AG09319 (cell line): Measurements from ENCODE around the gene IRF5.

Experiments used
- DNase-seq: peaks from one replicate; pipeline ENCODE4 v3.0.0-alpha.2; 2010; ENCODE audit warnings: low read depth; ENCODE audit errors: extremely low read depth
- CTCF ChIP-seq: IDR thresholded peaks from 2 replicates; pipeline ENCODE4 v1.5.1; 2011; ENCODE audit warnings: low read depth, mild to moderate bottlenecking, inconsistent platforms, low read length, moderate library complexity

Gene IRF5

GRCh38 chr7:128954830-128955802, 17.4 kb downstream of the IRF5 start:
- TF ChIP-seq CTCF, result no peak
- DNase-seq, result peak; percentile 19

- TF ChIP-seq CTCF, result no peak
Observed at GRCh38 chr7:128955981-128956380, 18.3 kb downstream of the IRF5 start.

GRCh38 chr7:128959296-128959695, 21.6 kb downstream of the IRF5 start:
- DNase-seq, result no peak
- TF ChIP-seq CTCF, result no peak

More at GRCh38 chr7:128955981-128956380, 18.3 kb downstream of the IRF5 start:
- no peak for DNase-seq

GRCh38 chr7:128961030-128961659, 23.4 kb downstream of the IRF5 start:
- DNase-seq, result no peak
- no peak for TF ChIP-seq CTCF

- no peak for DNase-seq
- TF ChIP-seq CTCF, result no peak
Observed at GRCh38 chr7:128962899-128963298, 25.2 kb downstream of the IRF5 start.

- DNase-seq, result no peak
- no peak for TF ChIP-seq CTCF
Observed at GRCh38 chr7:128963327-128963757, 25.6 kb downstream of the IRF5 start.

GRCh38 chr7:128968624-128969023, 30.9 kb downstream of the IRF5 start:
- no peak for TF ChIP-seq CTCF
- DNase-seq, result no peak
